ENCODE results near the gene ANKRD33. TPM values are rescaled to one million over a fixed set of nuclear protein-coding genes. Genes with fewer than 3 reads are reported as not detected.

The ANKRD33 gene
- total RNA-seq, 2 experiments from 2014 or later, result not detected

DNA sequence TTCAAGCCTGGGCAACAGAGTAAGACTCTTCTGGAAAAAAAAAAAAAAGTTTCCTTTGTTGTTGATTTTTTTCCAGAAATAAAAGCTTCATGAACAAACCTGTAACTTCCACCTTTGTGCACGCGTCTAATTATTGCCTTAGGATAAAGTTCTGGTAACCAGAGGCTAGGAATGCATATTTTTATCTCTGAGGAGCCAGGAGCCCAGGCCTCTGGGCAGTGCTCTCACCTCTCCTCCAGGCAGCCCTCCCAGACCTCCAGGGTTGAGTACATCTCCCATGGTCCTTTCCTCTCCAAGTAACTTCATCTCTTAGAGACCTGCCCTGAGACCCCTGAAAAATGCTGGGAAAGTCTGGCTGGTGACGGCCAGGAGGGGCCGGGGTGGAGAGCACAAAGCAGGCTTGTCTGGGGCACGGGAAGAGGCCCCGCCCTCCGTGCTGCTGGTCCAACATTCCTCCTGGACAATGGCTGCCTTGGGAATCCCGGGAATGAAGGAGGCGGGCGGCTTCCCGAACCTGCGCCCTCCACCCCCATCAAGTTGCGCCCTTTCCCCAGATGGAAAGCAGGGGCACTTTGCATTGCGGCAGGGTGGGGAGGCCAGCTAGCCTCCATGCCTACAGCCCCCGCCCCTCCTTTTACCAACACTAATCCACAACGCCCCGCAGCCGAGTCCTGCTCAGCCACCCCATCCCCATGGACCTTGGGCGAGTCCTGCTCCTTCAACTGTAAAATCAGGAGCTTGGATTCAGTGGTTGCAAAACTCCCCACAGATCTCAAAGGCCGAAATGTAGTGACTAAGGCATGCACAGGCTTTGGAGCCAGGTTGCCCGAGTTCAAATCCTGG, 32.1 kb upstream of the ANKRD33 start:
- Histone ChIP-seq H3K4me2 (ENCODE audit: low read length) (no peak overlapping the region), H4K20me1 (ENCODE audit: insufficient read depth, low read length) (no peaks in the 10 kb centered on the region), H3K36me3 (ENCODE audit: insufficient read depth, low read length) (no peaks in the 10 kb centered on the region), H3K79me2 (ENCODE audit: insufficient read depth, low read depth, low read length) (no peaks in the 10 kb centered on the region), H3K9me2 (ENCODE audit: insufficient read depth, low read length) (no peaks in the 10 kb centered on the region), H3K9me3 (ENCODE audit: low read length) (no peaks in the 10 kb centered on the region), H3K4me1 (ENCODE audit: insufficient read depth, low read length, poor library complexity, severe bottlenecking) (no peaks in the 10 kb centered on the region), H3K4me3 (ENCODE audit: low read depth, low read length, poor library complexity, severe bottlenecking) (no peak overlapping the region), H2AFZ (ENCODE audit: low read length) (no peak overlapping the region), H3K27ac (ENCODE audit: low read depth, low read length, poor library complexity, severe bottlenecking) (no peak overlapping the region)
- no peak for DNase-seq (ENCODE audit: low spot score)
- POLR2A ChIA-PET, result no interaction called here
- TF ChIP-seq EZH2phosphoT487 (IDR thresholded peaks at IDR 0.05; ENCODE audit: borderline replicate concordance, low read depth, low read length) (no peak), CTCF (conservative IDR thresholded peaks at IDR 0.05; ENCODE audit: low read length) (no peak)
- CTCF ChIA-PET (ENCODE audit: unreplicated experiment), result no interaction called here
- BruUV-seq (replicated peaks), result no TSS peak
- intact Hi-C loops (cut with micrococcal nuclease; ENCODE audit: unreplicated experiment), result no loop called here

DNA sequence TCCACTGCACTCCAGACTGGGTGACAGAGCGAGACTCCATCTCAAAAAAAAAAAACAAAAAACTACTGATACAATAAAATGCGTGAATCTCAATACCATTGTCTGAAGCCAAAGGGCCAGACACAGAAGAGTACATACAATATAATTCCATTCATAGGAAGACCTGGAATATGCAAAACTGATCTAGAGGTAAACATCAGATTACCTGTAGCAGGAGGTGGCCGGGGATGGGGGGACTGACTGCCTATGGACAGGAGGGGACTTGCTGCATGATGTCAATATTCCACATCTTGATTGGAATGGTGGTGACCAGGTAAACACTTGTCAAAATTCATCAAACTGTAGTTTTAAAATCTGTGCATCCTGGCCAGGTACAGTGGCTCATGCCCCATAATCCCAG, 26.9 kb upstream of the ANKRD33 start:
- intact Hi-C loops (cut with micrococcal nuclease; ENCODE audit: unreplicated experiment), result no loop called here
- no peaks in the 10 kb centered on the region for H3K36me3 ChIP-seq (ENCODE audit: insufficient read depth, low read length)
- no peak overlapping the region for H3K27ac ChIP-seq (ENCODE audit: low read depth, low read length, poor library complexity, severe bottlenecking)
- H3K4me1 ChIP-seq (ENCODE audit: insufficient read depth, low read length, poor library complexity, severe bottlenecking), result peaks cover 4% of the 10 kb centered on the region
- no peaks in the 10 kb centered on the region for H4K20me1 ChIP-seq (ENCODE audit: insufficient read depth, low read length)
- BruUV-seq (replicated peaks), result no TSS peak
- no peak for DNase-seq (ENCODE audit: low spot score)
- POLR2A ChIA-PET, result no interaction called here
- no peak for TF ChIP-seq CTCF (conservative IDR thresholded peaks at IDR 0.05; ENCODE audit: low read length)
- no peak for TF ChIP-seq EZH2phosphoT487 (IDR thresholded peaks at IDR 0.05; ENCODE audit: borderline replicate concordance, low read depth, low read length)
- no peaks in the 10 kb centered on the region for H3K9me3 ChIP-seq (ENCODE audit: low read length)
- CTCF ChIA-PET (ENCODE audit: unreplicated experiment), result no interaction called here
- no peak overlapping the region for H3K4me2 ChIP-seq (ENCODE audit: low read length)
- H2AFZ ChIP-seq (ENCODE audit: low read length), result no peak overlapping the region
- H3K79me2 ChIP-seq (ENCODE audit: insufficient read depth, low read depth, low read length), result no peaks in the 10 kb centered on the region
- H3K9me2 ChIP-seq (ENCODE audit: insufficient read depth, low read length), result no peaks in the 10 kb centered on the region
- no peak overlapping the region for H3K4me3 ChIP-seq (ENCODE audit: low read depth, low read length, poor library complexity, severe bottlenecking)

DNA sequence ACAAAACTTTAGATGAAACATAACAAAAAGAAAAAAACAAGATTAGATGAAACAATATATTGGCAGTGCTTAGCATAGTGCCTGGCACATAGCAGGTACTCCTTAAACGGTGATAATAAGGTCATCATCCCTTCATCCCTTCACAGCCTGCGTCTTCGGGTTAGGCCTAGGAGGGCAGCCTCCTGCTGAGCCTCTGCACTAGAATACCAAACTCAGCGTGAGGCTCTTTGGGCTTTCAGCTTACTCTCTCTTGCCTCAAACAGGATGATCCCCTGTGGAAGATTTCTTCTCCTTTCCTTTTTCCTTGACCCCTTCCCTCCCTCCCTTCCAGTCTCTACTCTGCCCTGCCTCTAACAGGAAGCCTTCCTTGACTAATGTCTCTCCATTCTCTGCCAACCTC, 25.0 kb upstream of the ANKRD33 start:
- intact Hi-C loops (cut with micrococcal nuclease; ENCODE audit: unreplicated experiment), result no loop called here
- TF ChIP-seq EZH2phosphoT487 (IDR thresholded peaks at IDR 0.05; ENCODE audit: borderline replicate concordance, low read depth, low read length) (no peak), CTCF (conservative IDR thresholded peaks at IDR 0.05; ENCODE audit: low read length) (no peak)
- Histone ChIP-seq H3K9me3 (ENCODE audit: low read length) (no peaks in the 10 kb centered on the region), H4K20me1 (ENCODE audit: insufficient read depth, low read length) (no peaks in the 10 kb centered on the region), H3K4me3 (ENCODE audit: low read depth, low read length, poor library complexity, severe bottlenecking) (no peak overlapping the region), H3K4me1 (ENCODE audit: insufficient read depth, low read length, poor library complexity, severe bottlenecking) (peaks cover 4% of the 10 kb centered on the region), H3K27ac (ENCODE audit: low read depth, low read length, poor library complexity, severe bottlenecking) (no peak overlapping the region), H3K9me2 (ENCODE audit: insufficient read depth, low read length) (no peaks in the 10 kb centered on the region), H2AFZ (ENCODE audit: low read length) (no peak overlapping the region), H3K79me2 (ENCODE audit: insufficient read depth, low read depth, low read length) (no peaks in the 10 kb centered on the region), H3K36me3 (ENCODE audit: insufficient read depth, low read length) (no peaks in the 10 kb centered on the region), H3K4me2 (ENCODE audit: low read length) (no peak overlapping the region)
- no TSS peak for BruUV-seq (replicated peaks)
- POLR2A ChIA-PET, result interaction anchor here (0.6 kb wide), 1 partner anchor 713 kb away, joined by 5 read pairs; no protein-coding TSS in a partner anchor
- CTCF ChIA-PET (ENCODE audit: unreplicated experiment), result no interaction called here
- no peak for DNase-seq (ENCODE audit: low spot score)
